NCI-H2081 (cell line): ENCODE results near the gene MLANA.
"Not testable (repeated sequence)": the region's sequence is repeated elsewhere in the genome, so short reads cannot be mapped to it uniquely, and the experiment has no call there.

Experiments
- DNase-seq, 2 experiments: peaks; one replicate each; lab custom pipeline; 2025; lab: John Stamatoyannopoulos, UW

The MLANA gene

DNA sequence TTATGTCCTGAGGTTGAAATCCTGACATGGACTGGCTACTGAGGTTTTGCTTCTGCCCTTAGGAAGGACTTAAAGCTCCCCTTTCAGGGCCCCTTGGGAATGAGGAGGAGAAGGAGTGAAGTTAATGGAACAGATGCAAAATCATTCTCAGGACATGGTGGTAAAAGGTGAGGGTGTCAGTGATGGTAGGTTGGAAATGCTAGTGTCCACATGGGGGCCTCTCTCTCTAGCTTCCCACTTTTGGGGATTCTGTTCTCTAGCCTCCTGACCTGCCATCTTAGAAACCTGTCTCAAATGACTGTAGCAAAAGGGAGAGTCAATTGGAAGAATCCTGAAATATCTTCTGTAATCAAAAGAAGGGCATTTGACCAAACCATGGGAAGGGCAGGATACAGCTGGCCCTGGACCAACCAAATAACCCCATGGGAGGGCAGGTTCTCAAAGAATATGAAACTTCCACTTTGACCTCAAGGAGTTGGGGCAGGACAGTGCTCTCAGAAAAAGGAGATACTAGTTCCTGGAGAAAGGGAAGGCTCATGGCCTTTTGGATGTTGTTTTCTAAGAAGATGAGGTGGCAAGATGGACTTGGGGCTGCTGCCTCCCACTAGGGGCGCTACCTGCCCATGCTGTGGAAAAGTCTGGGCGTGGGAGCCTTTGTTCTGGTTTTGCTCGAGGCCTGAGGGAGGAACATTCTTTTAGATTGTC, 21.2 kb upstream of the MLANA start:
- no peak for DNase-seq

DNA sequence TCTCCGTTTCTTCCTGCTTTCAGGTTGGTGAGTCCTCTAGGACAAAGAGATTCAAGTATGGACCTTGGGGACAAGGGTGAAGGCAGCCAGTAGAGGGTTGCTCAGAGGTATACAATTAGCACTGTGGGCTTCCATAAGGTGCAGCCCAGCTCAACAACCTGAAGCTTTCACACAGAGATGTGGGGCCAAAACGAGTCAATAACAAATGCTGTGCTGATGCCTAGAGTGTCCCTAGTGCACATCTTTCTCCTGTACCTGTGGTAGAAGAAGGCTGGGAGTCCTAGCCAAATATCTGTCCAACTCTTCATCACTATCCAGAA, 20.7 kb upstream of the MLANA start:
- no peak for DNase-seq

DNA sequence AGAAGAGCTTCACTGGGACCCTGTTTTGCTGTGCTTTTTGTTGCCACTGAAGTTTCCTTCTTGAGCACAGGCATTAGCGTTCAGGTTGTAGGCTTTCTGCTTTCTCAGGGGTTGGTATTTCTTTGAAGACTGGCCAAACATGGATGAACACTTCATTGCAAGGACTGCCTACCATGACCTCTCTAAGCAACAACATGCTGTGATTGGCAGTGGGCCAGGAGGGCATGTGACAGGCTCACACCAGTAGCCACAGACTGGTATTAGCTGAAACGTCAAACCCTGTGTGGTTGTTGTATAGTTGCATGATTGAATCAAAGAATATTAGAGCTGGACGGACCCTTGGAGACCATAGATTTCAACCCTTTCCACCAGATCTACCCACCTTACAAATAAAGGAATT, 20.0 kb upstream of the MLANA start:
- DNase-seq, result no peak

DNA sequence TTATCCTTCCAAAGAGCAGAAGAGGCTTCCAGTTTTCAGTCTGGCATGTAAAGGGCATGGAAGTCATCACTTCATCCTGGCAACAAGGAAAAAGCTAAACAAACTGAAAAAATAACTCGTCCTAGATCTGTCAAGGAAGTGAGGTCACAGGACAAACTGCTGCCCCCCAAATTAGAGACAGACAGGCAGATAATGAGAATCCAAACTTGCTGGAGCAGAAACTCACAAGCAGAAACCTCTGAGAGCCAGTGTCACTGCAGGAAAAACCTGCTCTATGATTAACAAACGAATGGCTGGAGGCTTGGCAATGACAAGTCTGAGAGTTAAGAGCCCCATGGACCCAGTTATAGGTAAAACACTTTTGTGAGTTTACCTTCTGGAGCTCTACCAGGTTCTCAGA, 18.9 kb upstream of the MLANA start:
- no peak for DNase-seq

DNA sequence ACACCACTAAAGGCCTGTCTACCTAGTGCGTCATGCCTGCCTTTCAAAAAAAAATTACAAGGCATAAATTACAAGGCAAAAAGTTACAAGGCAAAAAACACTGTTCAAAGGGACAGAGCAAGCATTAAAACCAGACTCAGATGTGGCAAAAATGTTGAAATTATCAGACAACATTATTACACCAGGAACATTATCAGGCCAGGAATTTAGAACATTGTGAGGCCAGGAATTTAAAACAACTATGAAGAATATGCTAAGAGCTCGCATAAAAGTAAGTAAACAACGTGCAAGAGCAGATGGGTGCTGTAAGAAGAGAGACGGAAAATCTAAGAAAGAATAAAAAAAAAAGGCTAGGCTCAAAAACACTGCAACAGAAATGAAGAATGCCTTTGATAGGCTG, 18.2 kb upstream of the MLANA start:
- no peak for DNase-seq

DNA sequence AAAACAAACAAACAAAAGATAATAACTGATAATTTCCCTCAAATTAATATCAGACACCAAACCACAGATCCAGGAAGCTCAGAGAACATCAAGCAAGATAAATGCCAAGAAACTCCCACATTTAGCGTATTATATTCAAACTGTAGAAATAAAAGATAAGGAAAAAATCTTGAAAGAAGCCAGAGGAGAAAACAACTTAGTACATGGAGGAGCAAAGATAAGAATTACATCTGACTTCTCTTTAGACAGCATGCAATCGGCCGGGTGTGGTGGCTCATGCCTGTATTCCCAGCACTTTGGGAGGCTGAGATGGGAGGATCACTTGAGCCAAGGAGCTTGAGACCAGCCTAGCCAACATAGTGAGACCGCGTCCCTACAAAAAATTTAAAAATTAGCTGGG, 17.2 kb upstream of the MLANA start:
- DNase-seq, result no peak

DNA sequence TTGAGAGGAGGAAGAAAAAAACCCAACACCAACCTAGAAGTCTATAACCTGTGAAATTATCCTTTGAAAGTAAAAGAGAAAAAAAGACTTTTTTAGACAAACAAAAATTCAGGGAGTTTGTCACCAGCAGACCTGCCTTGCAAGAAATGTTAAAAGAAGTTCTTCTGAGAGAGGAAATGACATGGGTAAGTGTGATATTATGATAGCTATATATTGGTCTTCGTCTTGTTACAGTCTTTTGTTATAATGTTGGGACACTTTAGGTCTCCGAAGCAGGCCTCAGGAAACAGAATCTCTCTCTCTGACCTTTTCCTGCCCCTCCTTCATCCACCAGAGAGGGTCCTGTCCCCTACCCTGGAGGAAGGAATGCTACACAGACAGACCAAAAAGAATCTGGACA, 16.6 kb upstream of the MLANA start:
- DNase-seq, result no peak

DNA sequence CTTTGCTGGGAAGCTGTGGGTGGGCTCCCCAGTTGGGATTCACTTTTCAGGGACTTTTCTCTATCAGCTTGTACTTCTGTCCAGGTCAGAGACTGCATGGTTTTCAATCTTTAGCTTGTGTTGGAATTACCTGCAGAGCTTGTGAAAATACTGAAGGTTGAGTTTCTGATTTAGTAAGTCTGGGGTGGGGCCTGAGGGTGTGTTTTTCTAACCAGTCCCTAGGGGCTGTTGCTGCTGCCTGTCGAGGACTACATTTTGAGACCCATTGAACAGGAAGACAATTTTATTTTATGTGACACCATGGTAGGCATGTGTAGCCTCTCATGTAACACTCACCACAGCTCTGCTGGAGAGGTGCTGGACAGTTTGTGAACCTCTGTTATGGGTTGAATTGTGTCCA, 14.7 kb upstream of the MLANA start:
- DNase-seq, result no peak

DNA sequence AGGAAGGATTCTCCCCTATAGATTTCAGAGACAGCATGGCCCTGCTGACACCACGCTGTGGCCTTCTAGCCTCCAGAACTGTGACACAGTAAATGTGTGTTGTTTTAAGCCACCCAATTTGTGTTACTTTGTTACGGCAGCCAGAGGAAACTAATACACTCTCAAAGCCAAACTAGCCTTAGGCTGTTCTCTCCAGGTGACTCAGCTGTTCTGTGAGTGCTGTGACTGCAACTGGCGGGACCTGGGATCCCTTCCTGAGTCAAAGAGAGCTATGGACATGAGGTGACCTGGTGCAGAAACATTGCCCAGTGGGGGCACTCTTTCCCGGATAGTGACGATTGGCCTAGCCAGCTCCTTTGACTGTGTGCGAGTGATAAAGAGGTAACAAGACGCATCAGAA, 14.0 kb upstream of the MLANA start:
- no peak for DNase-seq

DNA sequence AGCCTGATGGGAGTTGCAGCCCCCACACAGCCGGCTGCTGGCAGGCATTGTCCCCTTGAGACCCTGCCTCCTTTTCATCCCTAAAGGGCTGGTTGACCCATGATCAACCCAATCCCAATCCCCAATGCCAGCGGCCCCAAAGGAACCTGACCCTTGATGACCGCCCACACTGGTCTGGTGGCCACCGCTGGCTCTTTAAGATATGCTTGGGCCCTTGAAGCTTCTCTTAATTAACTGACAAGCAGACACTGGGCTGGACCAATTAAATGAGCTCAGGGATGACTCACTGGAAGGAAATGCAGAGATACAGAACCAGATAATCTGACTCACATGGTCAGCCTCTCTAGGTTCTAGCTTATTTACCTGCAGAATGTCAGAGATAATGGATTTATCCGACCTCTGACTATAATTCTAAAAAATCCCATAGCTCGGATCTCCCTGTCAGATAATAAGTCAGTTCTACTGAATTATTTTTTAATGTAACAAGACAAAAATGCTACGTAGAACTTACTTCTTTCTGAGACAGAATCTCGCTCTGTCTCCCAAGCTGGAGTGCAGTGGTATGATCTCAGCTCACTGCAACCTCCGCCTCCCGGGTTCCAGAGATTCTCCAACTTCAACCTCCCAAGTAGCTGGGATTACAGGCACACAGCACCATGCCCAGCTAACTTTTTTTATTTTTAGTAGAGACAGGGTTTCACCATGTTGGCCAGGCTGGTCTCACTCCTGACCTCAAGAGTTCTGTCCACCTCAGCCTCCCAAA, 11.1 kb upstream of the MLANA start:
- DNase-seq, result no peak

DNA sequence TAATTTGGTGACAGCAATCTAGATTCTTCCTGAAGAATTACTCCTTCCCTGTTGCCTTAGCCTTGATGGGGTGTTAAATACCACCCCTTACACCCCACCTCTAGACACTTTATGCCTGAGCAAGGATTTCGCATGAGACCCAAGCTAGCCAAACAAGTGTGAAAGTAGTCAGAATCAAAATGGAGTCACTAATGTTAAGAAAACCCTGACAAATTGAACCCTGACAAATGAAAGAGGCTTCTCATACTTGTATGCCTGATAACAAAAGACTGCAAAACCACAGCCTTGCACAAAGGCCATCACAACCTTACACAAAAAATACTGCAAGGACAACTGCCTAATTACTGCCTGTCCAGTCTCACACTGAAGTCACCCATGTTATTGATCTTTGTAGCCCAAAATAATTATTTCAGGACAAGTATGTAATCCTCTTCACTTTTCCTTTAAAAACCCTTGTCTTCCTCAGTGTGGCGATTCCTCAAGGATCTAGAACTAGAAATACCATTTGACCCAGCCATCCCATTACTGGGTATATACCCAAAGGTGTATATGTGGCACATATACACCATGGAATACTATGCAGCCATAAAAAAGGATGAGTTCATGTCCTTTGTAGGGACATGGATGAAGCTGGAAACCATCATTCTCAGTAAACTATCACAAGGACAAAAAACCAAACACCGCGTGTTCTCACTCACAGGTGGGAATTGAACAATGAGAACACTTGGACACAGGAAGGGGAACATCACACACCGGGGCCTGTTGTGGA, 8.3 kb upstream of the MLANA start:
- not testable (repeated sequence) for DNase-seq

DNA sequence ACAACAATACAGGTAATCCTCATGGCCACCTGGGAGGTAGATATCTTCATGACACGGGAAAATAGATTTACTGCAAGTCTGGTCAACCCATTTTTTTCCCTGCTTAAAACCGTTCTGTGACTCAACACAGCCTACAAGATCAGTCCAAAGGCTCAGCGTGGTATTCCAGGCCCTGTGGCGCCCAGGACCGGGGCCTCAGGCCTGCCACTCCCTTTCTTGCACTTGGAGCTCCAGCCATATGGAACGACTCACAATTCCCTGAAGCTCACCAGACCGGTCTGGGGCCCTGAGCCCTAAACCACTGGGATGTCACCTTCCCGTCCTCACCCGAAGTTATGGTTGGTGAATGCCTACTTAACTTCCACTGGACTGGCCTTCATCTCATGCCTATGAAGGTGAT, 6.5 kb upstream of the MLANA start:
- DNase-seq, result no peak

DNA sequence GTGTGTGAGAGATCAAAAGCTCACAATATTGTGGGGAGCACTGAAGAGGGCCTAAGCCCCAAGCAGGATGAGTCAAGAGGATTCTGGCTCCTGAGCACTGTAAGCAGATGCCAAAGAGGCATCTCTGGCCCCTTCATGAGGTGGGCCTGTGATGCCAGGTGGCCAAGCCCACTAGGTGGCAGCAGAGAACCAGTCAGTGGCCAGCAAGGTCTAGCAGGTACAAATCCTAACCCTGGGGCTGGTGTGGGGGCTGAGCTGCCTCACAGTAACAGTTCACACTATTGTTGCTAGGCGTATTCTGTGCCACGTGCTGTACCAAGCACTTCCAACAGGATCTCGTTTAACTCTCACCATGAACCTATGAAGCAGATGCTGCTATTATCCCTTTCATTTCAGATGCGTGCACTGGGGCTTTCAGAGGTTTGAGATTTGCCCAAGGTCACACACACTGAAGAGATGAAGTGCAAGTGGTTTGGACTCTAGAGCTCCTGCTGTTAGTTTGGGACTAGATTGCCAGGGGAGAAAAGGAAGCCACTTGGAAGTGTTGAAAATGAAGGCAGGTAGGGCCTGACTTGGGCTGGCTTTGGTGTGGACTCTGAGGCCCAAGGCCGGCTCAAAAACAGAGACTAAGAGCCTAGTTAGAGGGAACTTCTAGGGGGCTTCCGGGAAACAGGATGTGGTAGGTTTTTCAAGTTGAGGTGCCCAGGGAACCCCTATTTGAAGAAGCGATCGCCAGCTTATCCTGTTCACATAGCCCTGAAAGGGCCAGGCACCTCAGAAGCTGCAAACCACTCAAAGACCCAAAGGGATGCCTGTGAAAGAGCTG, 4.4 kb upstream of the MLANA start:
- DNase-seq, result peak; percentile 83

DNA sequence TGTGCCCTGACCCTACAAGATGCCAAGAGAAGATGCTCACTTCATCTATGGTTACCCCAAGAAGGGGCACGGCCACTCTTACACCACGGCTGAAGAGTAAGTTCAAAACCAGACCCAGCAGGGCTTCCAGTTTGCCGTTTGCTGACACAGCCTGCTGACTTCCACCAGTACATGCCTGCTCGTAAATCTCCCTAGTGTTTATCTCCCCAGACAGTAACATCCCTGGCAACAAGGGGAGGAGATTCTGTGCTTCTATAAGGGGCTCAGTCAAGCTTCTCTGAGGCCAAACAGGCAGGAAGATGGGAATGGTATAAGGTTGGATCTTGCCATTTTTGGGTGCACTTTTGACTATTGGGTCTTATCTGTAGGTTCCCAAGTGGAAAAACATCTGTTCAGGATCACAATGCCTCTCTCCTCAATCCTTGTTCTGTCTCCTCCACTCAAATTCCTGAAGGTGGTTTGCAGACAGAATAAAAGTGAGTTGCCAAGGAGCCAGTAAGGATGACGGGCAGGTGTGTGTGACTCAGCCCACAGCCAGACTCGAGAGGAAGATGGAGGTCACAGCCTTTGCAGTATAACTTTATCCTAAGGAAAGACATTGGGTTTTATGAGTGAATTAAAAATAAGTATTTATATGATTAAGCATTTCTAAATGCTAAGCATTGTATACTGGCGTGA, 1.9 kb downstream of the MLANA start:
- DNase-seq, result no peak

DNA sequence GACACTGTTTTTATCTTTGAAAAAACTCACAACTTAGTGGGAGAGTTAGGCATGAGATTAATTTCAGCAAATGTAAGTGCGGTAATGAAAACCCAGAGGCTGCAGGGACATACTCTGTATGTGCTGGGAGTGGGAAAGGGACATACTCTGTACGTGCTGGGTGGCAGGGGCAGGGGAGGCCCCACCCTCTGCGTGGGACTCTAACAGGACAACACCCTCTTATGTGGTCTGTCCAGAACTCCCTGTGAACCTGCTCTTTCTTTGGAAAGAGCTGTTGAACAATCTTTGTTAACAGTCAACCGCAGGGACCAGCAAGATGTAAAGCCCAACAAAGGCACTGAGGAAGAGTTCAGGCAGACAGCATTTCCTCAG, 2.4 kb downstream of the MLANA start:
- DNase-seq, result no peak

DNA sequence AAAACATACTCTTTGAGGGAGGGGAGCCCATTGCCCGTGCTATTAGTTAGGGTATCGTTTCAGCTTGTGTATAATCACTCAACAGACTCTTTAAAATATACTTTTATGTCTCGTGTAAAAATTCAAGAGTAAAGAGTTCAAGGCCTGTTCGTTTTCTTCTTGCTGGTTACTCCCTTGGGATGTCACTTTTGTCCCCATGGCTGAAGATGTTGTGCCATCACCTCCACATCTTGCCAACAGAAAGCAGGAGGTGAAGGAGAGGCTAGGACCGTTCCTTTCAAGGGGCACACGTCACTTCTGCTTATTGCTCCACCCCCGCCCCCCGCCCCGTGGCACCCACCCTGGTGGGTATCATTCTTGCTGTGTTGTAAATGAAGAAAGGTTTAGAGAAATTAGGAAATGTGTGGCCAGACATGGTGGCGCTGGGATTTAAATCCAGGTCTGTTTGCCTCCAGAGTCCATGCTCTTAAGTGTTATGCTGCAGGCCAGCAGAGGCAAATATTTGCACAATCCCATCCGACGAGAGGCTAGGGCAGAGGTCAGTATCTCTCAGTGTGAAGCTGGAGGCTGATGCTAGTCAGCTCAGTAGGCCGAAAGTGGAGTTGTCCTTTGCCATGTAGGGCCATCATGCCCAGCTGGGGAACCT, 3.0 kb downstream of the MLANA start:
- DNase-seq, result no peak

DNA sequence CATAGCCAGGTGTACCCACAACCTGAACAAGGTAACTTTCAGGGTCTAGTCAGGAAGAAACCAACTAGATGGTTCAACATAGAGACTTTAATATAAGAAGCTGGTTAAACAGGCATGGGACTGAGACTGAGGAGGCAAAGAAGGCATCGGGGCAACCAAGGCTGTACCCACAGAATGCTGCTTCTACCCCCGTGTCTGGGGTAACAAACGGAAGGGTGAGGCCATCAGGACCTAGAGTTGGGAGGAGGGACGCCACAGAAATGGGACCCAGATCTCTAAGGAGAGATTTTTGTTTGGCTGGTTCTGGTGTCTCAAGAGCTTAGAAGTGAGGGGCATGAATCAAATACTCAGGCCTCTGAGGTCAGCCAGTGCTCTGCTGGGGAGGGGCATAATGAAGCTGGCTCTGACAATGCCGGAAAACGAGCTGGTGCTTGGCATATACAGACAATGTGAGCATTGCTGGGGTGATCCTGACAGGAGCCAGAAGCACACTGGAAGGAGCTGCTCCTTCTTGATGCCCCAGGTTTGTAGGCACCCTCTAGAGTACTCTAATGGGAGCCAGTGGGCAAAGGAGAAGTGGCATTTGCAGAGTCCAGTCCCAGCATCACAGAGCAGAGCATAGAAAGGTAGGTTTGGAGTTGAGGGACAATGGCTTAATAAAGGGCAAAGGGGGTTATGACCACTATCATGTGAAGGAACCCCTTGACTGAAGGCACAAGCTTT, 3.7 kb downstream of the MLANA start:
- no peak for DNase-seq

DNA sequence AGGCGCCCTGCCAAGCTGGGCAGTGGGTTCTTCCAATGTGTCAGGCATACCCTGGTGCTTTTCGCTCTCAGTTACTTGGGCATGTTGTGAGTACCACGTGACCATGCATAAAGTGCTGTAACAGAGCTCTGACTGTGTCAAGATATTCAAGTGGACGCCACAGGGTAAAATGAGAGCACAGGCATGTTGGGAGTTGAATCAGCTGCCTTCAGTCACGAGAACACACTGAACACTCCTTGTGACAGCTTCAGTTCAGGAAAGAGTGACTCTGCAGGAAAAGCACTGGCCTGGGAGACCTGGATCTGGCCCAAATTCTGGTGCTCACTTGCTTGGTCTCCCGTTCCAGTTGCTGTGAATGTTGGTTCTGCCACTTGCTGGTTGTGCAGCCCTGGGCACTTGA, 5.1 kb downstream of the MLANA start:
- DNase-seq, result no peak

DNA sequence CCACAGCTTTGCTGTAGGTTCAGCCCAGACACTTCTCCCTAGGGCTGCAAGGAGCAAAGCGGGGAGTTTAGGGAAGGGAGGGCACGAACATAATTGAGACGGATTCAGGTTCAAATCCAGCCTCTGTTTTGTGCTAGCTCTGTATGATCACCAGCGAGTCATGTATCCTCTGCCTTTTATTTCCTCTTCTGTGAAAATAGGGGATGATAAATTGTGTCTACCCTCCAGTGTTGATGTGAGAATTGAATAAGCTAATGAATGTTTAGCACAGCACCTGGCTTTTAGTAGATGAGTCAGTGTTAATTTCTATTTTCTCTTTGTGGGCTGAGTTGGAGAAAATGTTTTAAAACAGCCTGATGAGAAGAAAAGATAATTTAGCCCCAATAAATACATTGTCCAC, 6.2 kb downstream of the MLANA start:
- no peak for DNase-seq

DNA sequence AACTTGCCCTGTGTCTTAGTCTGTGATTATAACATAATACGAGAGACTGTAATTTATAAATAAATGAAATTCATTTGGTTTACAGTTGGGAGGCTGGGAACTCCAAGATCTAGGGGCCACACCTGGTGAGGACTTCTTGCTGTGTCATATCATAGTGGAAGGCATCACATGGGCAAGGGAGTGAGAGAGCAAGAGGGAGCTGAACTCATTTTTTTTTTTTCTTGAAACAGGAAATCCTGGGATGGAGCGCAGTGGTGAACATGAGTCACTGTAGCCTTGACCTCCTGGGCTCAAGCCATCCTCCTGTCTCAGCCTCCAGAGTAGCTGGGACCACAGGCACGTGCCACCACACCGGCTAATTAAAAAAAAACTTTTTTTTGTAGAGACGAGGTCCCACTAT, 7.2 kb downstream of the MLANA start:
- no peak for DNase-seq

DNA sequence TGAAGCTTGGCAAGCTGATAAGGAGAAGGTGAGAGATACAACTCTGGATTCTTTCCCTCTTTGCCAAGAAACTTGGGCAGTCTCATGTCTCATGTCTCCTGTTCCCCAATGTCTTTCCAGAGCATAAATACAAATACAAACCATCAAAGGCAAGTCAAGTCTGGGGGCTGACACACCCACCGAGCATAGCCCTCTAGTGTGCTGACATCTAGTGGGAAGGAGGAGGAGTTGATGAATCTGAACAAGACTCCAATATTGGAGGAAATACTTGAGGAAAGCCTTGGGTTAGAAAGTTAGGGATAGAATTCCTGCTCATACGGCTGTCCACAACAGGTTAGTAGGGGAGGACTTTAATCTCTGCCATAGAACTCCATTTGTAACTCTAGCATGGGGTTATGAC, 8.6 kb downstream of the MLANA start:
- DNase-seq, result no peak
